ENCODE results near the gene ACBD4. TPM values are rescaled to one million over a fixed set of nuclear protein-coding genes. Genes with fewer than 3 reads are reported as not detected.

Gene ACBD4
- total and polyA plus RNA-seq, 11 donors: 3.3 to 9.8 (median 6.3) TPM

DNA sequence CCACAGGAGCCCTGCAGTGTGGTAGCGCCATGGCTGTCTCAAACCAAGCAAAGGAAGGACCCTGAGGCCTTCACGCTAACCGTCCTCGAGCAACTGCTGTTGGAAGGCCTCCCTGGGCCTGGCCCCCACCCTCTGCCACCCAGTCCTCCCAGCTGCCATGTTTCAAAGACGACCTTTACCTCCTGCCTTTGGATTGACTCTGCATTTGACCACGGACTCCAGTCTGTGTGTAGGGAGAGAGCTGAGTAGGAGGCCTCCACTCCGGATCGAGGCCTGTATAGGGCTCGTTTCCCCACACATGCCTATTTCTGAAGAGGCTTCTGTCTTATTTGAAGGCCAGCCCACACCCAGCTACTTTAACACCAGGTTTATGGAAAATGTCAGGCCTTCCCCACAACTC, 27.4 kb upstream of the ACBD4 start:
- 64 to 75% (median 69%) methylated on average over 4 to 9 of the region's 9 CpGs for WGBS, 4 donors
- Histone ChIP-seq H3K4me3 (no peak overlapping the region), H3K36me3 (peaks cover 0 to 73% (median 59%) of the 10 kb centered on the region in 9 donors), H3K4me1 (peaks cover 0 to 92% (median 44%) of the 10 kb centered on the region in 12 donors), H3K27ac (peak overlapping the region in 9 of 12 donors; percentile 18 to 90 (median 39)), H3K9me3 (no peaks in the 10 kb centered on the region), H3K27me3 (no peaks in the 10 kb centered on the region)
- ATAC-seq: no peak
- intact Hi-C loops (cut with DNase I): no loop called here
- DNase-seq: no peak
- TF ChIP-seq, protein P1, sequence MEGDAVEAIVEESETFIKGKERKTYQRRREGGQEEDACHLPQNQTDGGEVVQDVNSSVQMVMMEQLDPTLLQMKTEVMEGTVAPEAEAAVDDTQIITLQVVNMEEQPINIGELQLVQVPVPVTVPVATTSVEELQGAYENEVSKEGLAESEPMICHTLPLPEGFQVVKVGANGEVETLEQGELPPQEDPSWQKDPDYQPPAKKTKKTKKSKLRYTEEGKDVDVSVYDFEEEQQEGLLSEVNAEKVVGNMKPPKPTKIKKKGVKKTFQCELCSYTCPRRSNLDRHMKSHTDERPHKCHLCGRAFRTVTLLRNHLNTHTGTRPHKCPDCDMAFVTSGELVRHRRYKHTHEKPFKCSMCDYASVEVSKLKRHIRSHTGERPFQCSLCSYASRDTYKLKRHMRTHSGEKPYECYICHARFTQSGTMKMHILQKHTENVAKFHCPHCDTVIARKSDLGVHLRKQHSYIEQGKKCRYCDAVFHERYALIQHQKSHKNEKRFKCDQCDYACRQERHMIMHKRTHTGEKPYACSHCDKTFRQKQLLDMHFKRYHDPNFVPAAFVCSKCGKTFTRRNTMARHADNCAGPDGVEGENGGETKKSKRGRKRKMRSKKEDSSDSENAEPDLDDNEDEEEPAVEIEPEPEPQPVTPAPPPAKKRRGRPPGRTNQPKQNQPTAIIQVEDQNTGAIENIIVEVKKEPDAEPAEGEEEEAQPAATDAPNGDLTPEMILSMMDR (IDR thresholded peaks at IDR 0.05): no peak
- TF ChIP-seq POLR2A (IDR thresholded peaks at IDR 0.05): no peak

DNA sequence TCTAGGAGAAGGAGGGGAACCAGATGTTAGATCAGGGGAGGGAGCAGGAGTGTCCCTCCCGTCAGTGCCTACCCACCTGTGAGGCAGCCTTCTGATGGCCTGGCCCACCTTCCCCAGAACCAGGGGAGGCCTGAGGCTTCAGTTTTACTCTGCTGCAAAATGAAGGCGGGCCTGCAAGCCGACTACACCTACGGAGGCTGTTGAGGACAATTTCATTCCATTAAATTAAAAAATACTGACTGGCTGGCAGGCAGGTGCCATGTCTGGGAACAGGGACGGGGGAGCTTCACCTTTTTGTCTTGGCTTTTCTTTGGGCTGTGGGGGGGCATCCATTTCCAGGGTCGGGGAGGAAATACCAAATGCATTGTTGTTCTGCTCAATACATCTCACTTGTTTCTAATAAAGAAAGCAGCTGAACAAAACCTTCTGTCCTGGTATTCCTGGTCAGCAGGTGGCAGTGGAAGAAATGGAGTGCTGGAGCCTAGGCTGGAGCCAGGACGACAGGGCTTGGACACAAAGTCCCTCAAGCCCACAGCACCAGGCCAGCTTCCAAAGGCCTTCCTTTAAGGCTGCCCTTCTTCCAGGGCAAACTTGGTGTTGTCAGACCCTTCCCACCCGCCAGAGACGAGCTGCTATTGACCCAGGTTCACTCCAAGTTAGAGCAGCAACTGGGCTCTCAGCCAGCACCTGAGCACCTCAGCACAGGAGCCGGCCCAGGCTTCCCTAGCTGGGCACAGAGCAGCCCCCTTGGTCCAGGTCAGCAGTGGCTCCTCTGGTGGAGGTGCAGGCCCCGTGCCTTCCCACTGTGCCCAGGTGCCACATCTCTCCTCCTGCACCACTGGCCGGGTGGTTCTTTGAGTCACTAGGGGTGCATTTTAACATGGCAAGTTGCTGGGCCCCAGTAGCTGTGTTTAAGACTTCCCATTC, 26.6 kb upstream of the ACBD4 start:
- peak overlapping the region in 9 of 12 donors; percentile 20 to 95 (median 87) for H3K27ac ChIP-seq
- intact Hi-C loops (cut with DNase I): no loop called here
- peaks cover 0 to 85% (median 39%) of the 10 kb centered on the region in 12 donors for H3K4me1 ChIP-seq
- H3K4me3 ChIP-seq: no peak overlapping the region
- peaks cover 0 to 73% (median 53%) of the 10 kb centered on the region in 9 donors for H3K36me3 ChIP-seq
- H3K27me3 ChIP-seq: no peaks in the 10 kb centered on the region
- no peak for TF ChIP-seq POLR2A (IDR thresholded peaks at IDR 0.05)
- TF ChIP-seq, protein P1 (IDR thresholded peaks at IDR 0.05): peak in 5 of 12 donors; percentile 2 to 31 (median 14)
- no peaks in the 10 kb centered on the region for H3K9me3 ChIP-seq
- WGBS, 4 donors: 60 to 67% (median 63%) methylated on average over 10 to 12 of the region's 12 CpGs
- ATAC-seq: no peak
- DNase-seq: peak in 1 of 5 donors; percentile 45

DNA sequence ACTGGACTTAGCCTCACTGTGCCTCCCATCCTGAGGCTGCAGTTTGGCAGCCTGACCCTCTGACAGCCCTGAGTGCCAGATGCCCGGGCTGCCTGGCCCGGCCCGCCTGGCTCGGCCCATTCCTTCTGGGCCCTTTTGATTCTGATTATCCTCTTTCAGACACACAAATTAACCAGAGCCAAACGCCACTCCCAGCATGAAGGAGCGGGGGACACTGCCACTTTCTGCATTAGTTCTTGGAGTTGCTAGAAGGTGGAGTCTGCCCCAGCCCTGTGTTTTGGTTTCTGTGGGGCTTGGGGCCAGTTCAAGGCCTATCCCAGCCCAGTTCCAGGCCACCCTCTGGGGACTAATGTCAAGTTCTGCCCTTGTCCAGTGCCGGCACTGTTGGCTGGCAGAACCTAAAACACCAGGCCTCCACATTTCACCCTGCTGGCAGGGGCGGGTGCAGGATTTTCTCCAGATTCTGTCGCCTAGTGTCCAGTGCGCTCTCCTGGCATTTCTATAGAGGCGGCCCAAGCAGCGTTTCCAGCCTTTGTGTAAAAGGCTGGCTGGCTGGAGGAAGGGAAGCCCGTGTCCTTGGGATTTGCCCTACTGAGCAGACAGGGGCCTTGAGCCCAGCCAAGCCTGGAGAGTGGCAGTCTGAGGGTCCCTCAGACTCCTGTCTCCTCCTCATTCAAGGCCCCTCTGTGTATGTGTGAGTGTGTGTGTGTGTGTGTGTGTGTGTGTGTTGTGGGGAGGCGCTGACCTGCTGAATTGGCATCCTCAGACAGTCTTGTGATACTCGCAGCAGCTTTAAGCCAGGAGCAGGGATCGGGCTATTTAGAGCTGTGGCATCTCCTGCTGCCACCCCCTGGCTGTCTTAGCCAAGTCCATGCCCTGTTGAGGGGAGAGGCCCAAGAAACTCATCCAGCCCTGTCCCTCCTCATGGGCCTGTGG, 24.5 kb upstream of the ACBD4 start:
- H3K27ac ChIP-seq: peak overlapping the region; percentile 75 to 95 (median 88)
- intact Hi-C loops (cut with DNase I): loop anchor here in 1 of 10 donors (2.0 to 5.0 kb wide), 2 partner anchors 22 to 59 kb away; partner anchors contain the start of genes DCAKD and PLCD3
- peaks cover 0 to 65% (median 33%) of the 10 kb centered on the region in 9 donors for H3K36me3 ChIP-seq
- TF ChIP-seq, protein P1 (IDR thresholded peaks at IDR 0.05): peak in 2 of 12 donors; percentile 13 to 20
- TF ChIP-seq POLR2A (IDR thresholded peaks at IDR 0.05): no peak
- WGBS, 4 donors: 41 to 51% (median 47%) methylated on average over 14 to 16 of the region's 16 CpGs
- no peaks in the 10 kb centered on the region for H3K9me3 ChIP-seq
- ATAC-seq: peak; percentile 78 to 90 (median 80)
- no peak overlapping the region for H3K4me3 ChIP-seq
- no peaks in the 10 kb centered on the region for H3K27me3 ChIP-seq
- peak in 4 of 5 donors; percentile 58 to 76 (median 72) for DNase-seq
- peaks cover 0 to 67% (median 29%) of the 10 kb centered on the region in 12 donors for H3K4me1 ChIP-seq
